SU-DHL-6 (cell line): ENCODE data around the gene FRRS1L.

Source experiments
- H2AFZ ChIP-seq: fragments of 200-600 bp; sonication (generic); 2 replicates; pipeline ENCODE4 v1.6.1; 2014; ENCODE audit warnings: low read depth, mild to moderate bottlenecking, moderate library complexity, mixed read lengths, antibody characterized with exemption, low read length; ENCODE audit not compliant: severe bottlenecking
- H3F3A ChIP-seq: fragments of 200-600 bp; shearing (Covaris generic); 2 replicates; pipeline ENCODE4 v1.6.0; 2016; ENCODE audit warnings: antibody characterized with exemption, mild to moderate bottlenecking; ENCODE audit not compliant: insufficient read depth
- H3K27ac ChIP-seq: fragments of 200-600 bp; sonication (generic); 2 replicates; pipeline ENCODE4 v1.5.1; 2016; ENCODE audit warnings: low read depth, mild to moderate bottlenecking, low read length, moderate library complexity, mixed read lengths
- H3K27me3 ChIP-seq: fragments of 200-600 bp; sonication (generic), shearing (Covaris generic); 2 replicates; pipeline ENCODE4 v1.6.0; 2014; ENCODE audit warnings: mild to moderate bottlenecking, low read length
- H3K36me3 ChIP-seq: fragments of 200-600 bp; sonication (generic); 2 replicates; pipeline ENCODE4 v1.6.1; 2014; ENCODE audit warnings: mild to moderate bottlenecking, low read length, mixed read lengths
- H3K4me2 ChIP-seq: fragments of 300-600, 200-600 bp; shearing (Covaris generic), sonication (generic); 2 replicates; pipeline ENCODE4 v1.6.0; 2014; ENCODE audit warnings: low read length, low read depth, mild to moderate bottlenecking; ENCODE audit not compliant: poor library complexity, severe bottlenecking
- H3K4me3 ChIP-seq: fragments of 200-600 bp; sonication (generic); 2 replicates; pipeline ENCODE4 v1.5.1; 2014; ENCODE audit warnings: antibody characterized with exemption, low read length, mild to moderate bottlenecking, mixed read lengths; ENCODE audit not compliant: insufficient read depth, poor library complexity, severe bottlenecking
- H3K79me2 ChIP-seq: fragments of 200-600 bp; sonication (generic); 2 replicates; pipeline ENCODE4 v1.6.1; 2014; ENCODE audit warnings: mild to moderate bottlenecking, low read length, moderate library complexity; ENCODE audit not compliant: insufficient read depth
- H3K9ac ChIP-seq: fragments of 200-600 bp; sonication (generic); 2 replicates; pipeline ENCODE4 v1.7.0; 2014; ENCODE audit warnings: mild to moderate bottlenecking, low read length
- H3K9me2 ChIP-seq: fragments of 200-600 bp; sonication (generic); replicated peaks from 2 replicates; pipeline ENCODE4 v1.6.1; 2014; ENCODE audit warnings: low read length; ENCODE audit not compliant: insufficient read depth
- H3K9me3 ChIP-seq: fragments of 200-600 bp; sonication (generic); 2 replicates; pipeline ENCODE4 v1.6.1; 2014; ENCODE audit warnings: low read length, mixed read lengths; ENCODE audit not compliant: insufficient read depth
- H4K20me1 ChIP-seq: fragments of 200-600 bp; sonication (generic); 2 replicates; pipeline ENCODE4 v1.6.1; 2014; ENCODE audit warnings: low read depth, mild to moderate bottlenecking, antibody characterized with exemption, low read length, moderate library complexity, mixed read lengths
- CTCF ChIP-seq: fragments of 200-600 bp; sonication (generic); IDR thresholded peaks from one replicate; pipeline ENCODE4 v1.5.1; 2017; ENCODE audit warnings: antibody characterized with exemption, mild to moderate bottlenecking, low read length, moderate library complexity; ENCODE audit not compliant: insufficient read depth, poor library complexity, severe bottlenecking
- EZH2phosphoT487 ChIP-seq: fragments of 200-600 bp; sonication (generic), shearing (Covaris generic); conservative IDR thresholded peaks from 2 replicates; pipeline ENCODE4 v1.6.1; 2018; ENCODE audit warnings: mild to moderate bottlenecking, antibody characterized with exemption, low read length, moderate library complexity, mixed read lengths

Gene FRRS1L

GRCh38 chr9:109113254-109113653 is 53.8 kb downstream of the FRRS1L start:
- no peak overlapping the region for H3K9ac ChIP-seq
- TF ChIP-seq EZH2phosphoT487, result no peak
- TF ChIP-seq CTCF, result no peak
- H2AFZ ChIP-seq, result no peak overlapping the region
- no peak overlapping the region for H3K4me3 ChIP-seq
- H3K9me2 ChIP-seq, result no peaks in the 10 kb centered on the region
- H3F3A ChIP-seq, result peaks cover 9% of the 10 kb centered on the region; the same call in 1 of the 2 replicates
- H3K79me2 ChIP-seq, result peaks cover 100% of the 10 kb centered on the region
- no peaks in the 10 kb centered on the region for H3K36me3 ChIP-seq
- no peak overlapping the region for H3K27ac ChIP-seq
- peaks cover 35% of the 10 kb centered on the region for H4K20me1 ChIP-seq
- peak overlapping the region; percentile 20 for H3K4me2 ChIP-seq
- no peaks in the 10 kb centered on the region for H3K27me3 ChIP-seq
- no peaks in the 10 kb centered on the region for H3K9me3 ChIP-seq

GRCh38 chr9:109110329-109111021 is 56.6 kb downstream of the FRRS1L start:
- Histone ChIP-seq H3F3A (peaks cover 9% of the 10 kb centered on the region; the same call in 1 of the 2 replicates), H3K4me2 (peak overlapping the region; percentile 44), H3K79me2 (peaks cover 99% of the 10 kb centered on the region), H3K4me3 (no peak overlapping the region), H3K9me2 (no peaks in the 10 kb centered on the region), H4K20me1 (peaks cover 28% of the 10 kb centered on the region), H3K9ac (0 out of 2 replicates have a peak overlapping the region, but pooled peaks have one; percentile 2), H3K27ac (no peak overlapping the region), H3K9me3 (no peaks in the 10 kb centered on the region), H3K27me3 (no peaks in the 10 kb centered on the region), H2AFZ (no peak overlapping the region), H3K36me3 (peaks cover 7% of the 10 kb centered on the region; the same call in 1 of the 2 replicates)
- TF ChIP-seq EZH2phosphoT487 (no peak), CTCF (no peak)

GRCh38 chr9:109109967-109110328 is 57.1 kb downstream of the FRRS1L start:
- H3F3A ChIP-seq, result peaks cover 9% of the 10 kb centered on the region; the same call in 1 of the 2 replicates
- H3K4me3 ChIP-seq, result no peak overlapping the region
- H3K79me2 ChIP-seq, result peaks cover 99% of the 10 kb centered on the region
- no peak overlapping the region for H3K27ac ChIP-seq
- H2AFZ ChIP-seq, result no peak overlapping the region
- H4K20me1 ChIP-seq, result peaks cover 28% of the 10 kb centered on the region
- H3K9ac ChIP-seq, result 0 out of 2 replicates have a peak overlapping the region, but pooled peaks have one; percentile 2
- no peaks in the 10 kb centered on the region for H3K9me2 ChIP-seq
- H3K36me3 ChIP-seq, result peaks cover 12% of the 10 kb centered on the region; the same call in 1 of the 2 replicates
- no peaks in the 10 kb centered on the region for H3K27me3 ChIP-seq
- no peak for TF ChIP-seq CTCF
- no peak for TF ChIP-seq EZH2phosphoT487
- H3K4me2 ChIP-seq, result peak overlapping the region; percentile 44
- H3K9me3 ChIP-seq, result no peaks in the 10 kb centered on the region
